Common myeloid progenitor, CD34-positive (primary cell): ENCODE results near the gene SWT1. TPM values are rescaled to one million over a fixed set of nuclear protein-coding genes. Genes with fewer than 3 reads are reported as not detected.

Experiments used
- CTCF ChIA-PET: fragments of 350-600 bp; sonication (Branson Sonifier 250); formaldehyde crosslinking; loops from one replicate; lab custom pipeline; 2021; ENCODE audit warnings: antibody characterized with exemption; lab: Charles Lee
- POLR2A ChIA-PET: fragments of 350-600 bp; sonication (Branson Sonifier 250); formaldehyde crosslinking; loops from one replicate; lab custom pipeline; 2021; ENCODE audit warnings: antibody characterized with exemption; lab: Charles Lee
- DNase-seq, 3 donors: peaks; one replicate each; pipeline versions ENCODE4 v3.0.0 to v3.0.0-alpha.2; 2013
- H3K27ac ChIP-seq, 2 experiments: 1 replicate in 1 of 2; 2 replicates in 1 of 2; pipeline ENCODE4 v1.7.0; 2013; ENCODE audit warnings: inconsistent platforms in 2 of 2, low read length in 2 of 2, mild to moderate bottlenecking in 2 of 2, low read depth in 1 of 2, moderate library complexity in 1 of 2; ENCODE audit not compliant: severe bottlenecking in 2 of 2, insufficient read depth in 1 of 2, poor library complexity in 1 of 2
- H3K27me3 ChIP-seq, 5 experiments: replicated peaks in 2 of 5; 1 replicate in 3 of 5; 2 replicates in 2 of 5; pipeline versions ENCODE4 v1.6.1 to v1.7.0; 2013; ENCODE audit warnings: low read length in 4 of 5, mild to moderate bottlenecking in 2 of 5, moderate library complexity in 2 of 5, inconsistent platforms in 1 of 5; ENCODE audit not compliant: insufficient read depth in 5 of 5, control insufficient read depth in 4 of 5
- H3K36me3 ChIP-seq, 4 experiments: 1 replicate in 2 of 4; 2 replicates in 2 of 4; pipeline versions ENCODE4 v1.6.1 to v1.7.0; 2013; ENCODE audit warnings: low read length in 3 of 4, control low read depth in 1 of 4, mild to moderate bottlenecking in 1 of 4; ENCODE audit not compliant: control insufficient read depth in 4 of 4, insufficient read depth in 4 of 4
- H3K4me1 ChIP-seq, 4 experiments: 1 replicate in 3 of 4; 2 replicates in 1 of 4; pipeline versions ENCODE4 v1.6.1 to v1.7.1; 2013; ENCODE audit warnings: low read length in 3 of 4, mild to moderate bottlenecking in 3 of 4, control low read depth in 1 of 4, inconsistent platforms in 1 of 4, moderate library complexity in 1 of 4; ENCODE audit not compliant: control insufficient read depth in 4 of 4, insufficient read depth in 4 of 4; ENCODE audit errors: control extremely low read depth in 1 of 4
- H3K4me3 ChIP-seq, 7 experiments: 1 replicate in 4 of 7; 2 replicates in 3 of 7; pipeline versions ENCODE4 v1.5.1 to v1.7.0; 2013; ENCODE audit warnings: mild to moderate bottlenecking in 7 of 7, low read length in 6 of 7, moderate library complexity in 6 of 7, inconsistent platforms in 2 of 7, low read depth in 2 of 7, control low read depth in 1 of 7; ENCODE audit not compliant: insufficient read depth in 4 of 7, control insufficient read depth in 1 of 7; ENCODE audit errors: extremely low read depth in 1 of 7
- H3K9me3 ChIP-seq, 5 experiments: 1 replicate in 4 of 5; 2 replicates in 1 of 5; pipeline versions ENCODE4 v1.6.1 to v1.7.1; 2013; ENCODE audit warnings: low read length in 4 of 5, mild to moderate bottlenecking in 2 of 5, inconsistent platforms in 1 of 5, low read depth in 1 of 5, moderate library complexity in 1 of 5; ENCODE audit not compliant: control insufficient read depth in 4 of 5, insufficient read depth in 2 of 5; ENCODE audit errors: control extremely low read depth in 1 of 5
- WGBS: methylation state at CpG from one replicate; pipeline ENCODE4 v1.1.5; 2013; ENCODE audit not compliant: insufficient coverage; 5-methylcytosine and 5-hydroxymethylcytosine counted together
- polyA plus RNA-seq: library from polyadenylated mRNA; unstranded; fragments of 120-200 nt; gene quantifications from one replicate; pipeline ENCODE4 v1.2.1, GENCODE V29; 2013

SWT1 gene, protein sequence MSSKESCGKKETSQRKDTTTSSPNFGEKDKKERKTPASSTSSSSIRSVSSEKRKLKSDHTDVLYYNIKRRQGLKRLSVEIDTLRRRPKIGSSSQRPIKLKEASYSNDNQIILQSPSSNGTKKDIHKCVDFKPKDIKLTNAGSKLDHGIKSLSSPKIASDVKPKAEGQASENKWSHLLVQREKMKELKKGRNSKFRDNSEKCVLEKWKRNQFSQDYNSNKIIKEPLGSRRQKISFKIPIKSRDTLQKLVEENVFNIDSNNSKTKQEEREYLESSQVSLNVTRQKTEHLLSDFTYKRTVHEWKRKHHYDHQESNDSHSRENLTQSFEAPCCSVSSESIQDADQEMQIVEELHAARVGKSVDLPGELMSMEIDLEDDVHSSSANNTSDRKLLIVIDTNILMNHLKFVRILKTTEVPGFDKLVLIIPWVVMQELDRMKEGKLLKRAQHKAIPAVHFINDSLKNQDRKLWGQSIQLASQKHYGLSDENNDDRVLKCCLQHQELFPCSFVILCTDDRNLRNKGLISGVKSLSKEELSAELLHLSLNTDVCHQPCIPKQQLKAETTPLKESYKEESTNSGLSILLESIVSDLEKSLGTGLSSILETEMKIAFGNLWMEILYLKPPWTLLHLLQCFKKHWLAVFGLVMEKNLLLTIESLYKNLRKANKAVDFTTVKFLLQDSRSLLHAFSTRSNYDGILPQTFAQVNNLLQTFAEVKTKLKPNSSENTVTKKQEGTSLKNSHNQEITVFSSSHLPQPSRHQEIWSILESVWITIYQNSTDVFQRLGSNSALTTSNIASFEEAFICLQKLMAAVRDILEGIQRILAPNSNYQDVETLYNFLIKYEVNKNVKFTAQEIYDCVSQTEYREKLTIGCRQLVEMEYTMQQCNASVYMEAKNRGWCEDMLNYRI
- polyA plus RNA-seq, result 11.2 TPM

GRCh38 chr1:185156854-185157598 is at the start of gene SWT1, which contains the start of gene TRMT1L:
SWT1 (plus strand) TSS chr1:185157167; CDS start chr1:185160842, 3,675 bp downstream.
TRMT1L (minus strand) TSS chr1:185156953; CDS start chr1:185156712, 241 bp downstream.
- H3K4me3 ChIP-seq, result peak within 1 kb of the TSS; percentile 90 to 100 (median 97)
- H3K4me1 ChIP-seq, result peaks cover 25 to 44% (median 34%) of the 10 kb centered on the region in 4 experiments
- ChIA-PET CTCF (interaction anchor here (1.4 to 5.6 kb wide), 4 partner anchors 10 to 172 kb away, joined by 3 to 59 read pairs (median 4); no protein-coding TSS in a partner anchor), POLR2A (interaction anchor here (1.1 kb wide), 1 partner anchor 13 kb away, joined by 3 read pairs; no protein-coding TSS in a partner anchor)
- H3K27me3 ChIP-seq, result no peaks in the 10 kb centered on the region
- 0% methylated on average over 16 of the region's 63 CpGs for WGBS
- peaks cover 0 to 6% (median 1%) of the 10 kb centered on the region in 4 experiments for H3K36me3 ChIP-seq
- peak; percentile 99 to 100 (median 100) for DNase-seq
- H3K27ac ChIP-seq, result peak within 1 kb of the TSS; percentile 97 to 99
- H3K9me3 ChIP-seq, result no peaks in the 10 kb centered on the region

GRCh38 chr1:185108321-185108720 is 48.6 kb upstream of the SWT1 start:
- Histone ChIP-seq H3K36me3 (peaks cover 0 to 9% (median 5%) of the 10 kb centered on the region in 4 experiments), H3K27me3 (no peaks in the 10 kb centered on the region), H3K27ac (no peak overlapping the region), H3K9me3 (peaks cover 0 to 25% (median 9%) of the 10 kb centered on the region in 5 experiments), H3K4me1 (no peaks in the 10 kb centered on the region), H3K4me3 (no peak overlapping the region)
- ChIA-PET POLR2A (no interaction called here), CTCF (no interaction called here)
- DNase-seq, result peak; percentile 3 to 72 (median 57)

GRCh38 chr1:185110145-185110544 is 46.8 kb upstream of the SWT1 start:
- Histone ChIP-seq H3K4me3 (no peak overlapping the region), H3K36me3 (no peaks in the 10 kb centered on the region), H3K4me1 (no peaks in the 10 kb centered on the region), H3K9me3 (peaks cover 0 to 25% (median 9%) of the 10 kb centered on the region in 5 experiments), H3K27me3 (no peaks in the 10 kb centered on the region), H3K27ac (no peak overlapping the region)
- ChIA-PET POLR2A (no interaction called here), CTCF (no interaction called here)
- DNase-seq, result no peak

DNA sequence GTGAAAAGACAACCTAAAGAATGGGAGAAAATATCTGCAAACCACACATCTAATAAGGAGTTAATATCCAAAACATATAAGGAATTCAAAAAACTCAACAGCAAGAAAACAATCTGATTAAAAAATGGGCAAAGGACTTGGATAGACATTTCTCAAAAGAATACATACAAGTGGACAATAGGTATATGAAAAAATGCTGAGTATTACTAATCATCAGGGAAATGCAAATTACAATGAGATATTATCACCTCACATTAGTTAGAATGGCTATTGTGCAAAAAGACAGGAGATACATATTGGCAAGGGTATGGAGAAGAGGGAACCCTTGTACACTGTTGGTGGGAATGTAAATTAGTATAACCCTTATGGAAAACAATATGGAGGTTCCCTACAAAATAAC is 45.1 kb upstream of the SWT1 start:
- peaks cover 0 to 25% (median 9%) of the 10 kb centered on the region in 5 experiments for H3K9me3 ChIP-seq
- H3K36me3 ChIP-seq, result peaks cover 0 to 3% (median 2%) of the 10 kb centered on the region in 4 experiments
- no peaks in the 10 kb centered on the region for H3K4me1 ChIP-seq
- POLR2A ChIA-PET, result no interaction called here
- H3K27ac ChIP-seq, result no peak overlapping the region
- no peak overlapping the region for H3K4me3 ChIP-seq
- CTCF ChIA-PET, result no interaction called here
- H3K27me3 ChIP-seq, result no peaks in the 10 kb centered on the region
- no peak for DNase-seq

DNA sequence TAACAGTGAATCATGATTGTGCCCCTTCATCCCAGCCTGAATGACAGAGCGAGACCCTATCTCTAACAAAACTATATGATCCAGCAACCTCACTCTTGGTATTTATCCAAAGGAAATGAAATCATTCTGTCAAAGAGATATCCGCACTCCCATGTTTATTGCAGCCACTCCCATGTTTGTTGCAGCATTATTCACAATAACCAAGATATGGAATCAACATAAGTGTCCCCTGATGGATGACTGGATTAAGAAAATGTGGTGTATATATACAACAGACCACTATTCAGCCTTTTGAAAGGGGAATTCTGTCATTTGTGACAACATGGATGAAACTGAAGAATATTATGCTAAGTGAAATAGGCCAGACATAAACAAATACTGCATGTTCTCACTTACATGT is 44.6 kb upstream of the SWT1 start:
- POLR2A ChIA-PET, result no interaction called here
- H3K27me3 ChIP-seq, result no peaks in the 10 kb centered on the region
- H3K4me1 ChIP-seq, result no peaks in the 10 kb centered on the region
- CTCF ChIA-PET, result no interaction called here
- H3K27ac ChIP-seq, result no peak overlapping the region
- peaks cover 0 to 6% (median 5%) of the 10 kb centered on the region in 4 experiments for H3K36me3 ChIP-seq
- H3K9me3 ChIP-seq, result peaks cover 0 to 25% (median 9%) of the 10 kb centered on the region in 5 experiments
- DNase-seq, result no peak
- 100% methylated on average over 1 of the region's 2 CpGs for WGBS
- H3K4me3 ChIP-seq, result no peak overlapping the region

DNA sequence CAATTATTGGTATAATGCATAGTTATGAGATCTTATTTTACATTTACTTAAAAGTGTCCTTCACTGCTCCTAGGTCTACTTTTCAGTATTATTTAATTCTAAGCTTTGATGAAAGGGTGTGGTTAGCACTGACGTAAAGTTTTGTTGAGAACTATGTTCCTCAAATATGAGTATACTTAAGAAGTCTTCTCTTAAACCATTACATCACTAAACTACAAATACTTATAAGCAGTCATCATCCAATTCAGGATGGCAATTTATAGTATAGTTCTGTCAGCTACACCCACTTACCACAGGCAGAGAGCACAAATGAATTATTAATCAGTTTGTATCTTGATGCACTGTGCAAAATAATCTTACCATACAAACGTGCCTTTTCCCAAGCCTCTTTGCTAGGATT is 27.3 kb upstream of the SWT1 start:
- H3K4me3 ChIP-seq, result no peak overlapping the region
- 100% methylated on average over 1 of the region's 2 CpGs for WGBS
- ChIA-PET CTCF (no interaction called here), POLR2A (no interaction called here)
- peaks cover 0 to 16% (median 7%) of the 10 kb centered on the region in 5 experiments for H3K9me3 ChIP-seq
- no peaks in the 10 kb centered on the region for H3K27me3 ChIP-seq
- peaks cover 17 to 73% (median 38%) of the 10 kb centered on the region in 4 experiments for H3K36me3 ChIP-seq
- DNase-seq, result no peak
- no peaks in the 10 kb centered on the region for H3K4me1 ChIP-seq
- no peak overlapping the region for H3K27ac ChIP-seq
